PC-3 (cell line): ENCODE data around the gene CREG2. TPM values are rescaled to one million over a fixed set of nuclear protein-coding genes. Genes with fewer than 3 reads are reported as not detected.

ENCODE experiments used
- ATAC-seq: fragments of 200-7000 bp; cut with Tn5 transposase; 2 replicates; pipeline ENCODE4 v1.9.1; 2020; ENCODE audit warnings: mild to moderate bottlenecking, moderate library complexity
- BruUV-seq: library from RNA; stranded (reverse); fragments of 400-500 nt; replicated peaks from 2 replicates; lab custom pipeline; 2021; lab: Mats Ljungman, UMichigan
- CTCF ChIA-PET: fragments of 300-600 bp; sonication (Branson Sonifier 250); formaldehyde crosslinking; loops from one replicate; lab custom pipeline; 2022; ENCODE audit warnings: antibody characterized with exemption; lab: Charles Lee
- POLR2A ChIA-PET: fragments of 300-600 bp; sonication (Branson Sonifier 250); formaldehyde crosslinking; loops from one replicate; lab custom pipeline; 2022; ENCODE audit warnings: antibody characterized with exemption; ENCODE audit not compliant: unreplicated experiment; lab: Charles Lee
- DNase-seq: peaks from one replicate; pipeline ENCODE4 v3.0.0-alpha.2; 2015
- H2AFZ ChIP-seq: fragments of 300-600 bp; sonication (generic); 2 replicates; pipeline ENCODE4 v1.6.0; 2016; ENCODE audit warnings: antibody characterized with exemption, low read length
- H3F3A ChIP-seq: fragments of 300-600 bp; sonication (generic); one replicate; pipeline ENCODE4 v1.6.0; 2017; ENCODE audit warnings: antibody characterized with exemption, low read length, control low read depth, mild to moderate bottlenecking; ENCODE audit not compliant: unreplicated experiment
- H3K27ac ChIP-seq: fragments of 300-600 bp; sonication (generic); 2 replicates; pipeline ENCODE4 v1.5.1; 2016; ENCODE audit warnings: mild to moderate bottlenecking, low read length
- H3K27me3 ChIP-seq: fragments of 300-600 bp; sonication (generic); 2 replicates; pipeline ENCODE4 v1.6.1; 2016; ENCODE audit warnings: low read length, mixed read lengths
- H3K36me3 ChIP-seq: fragments of 300-600 bp; sonication (generic); 2 replicates; pipeline ENCODE4 v1.6.1; 2016; ENCODE audit warnings: low read depth, mixed run types, low read length, mixed read lengths
- H3K4me1 ChIP-seq: fragments of 300-600 bp; sonication (generic); 2 replicates; pipeline ENCODE4 v1.5.1; 2016; ENCODE audit warnings: low read length; ENCODE audit not compliant: insufficient read depth
- H3K4me2 ChIP-seq: fragments of 300-600 bp; sonication (generic); 2 replicates; pipeline ENCODE4 v1.6.0; 2016; ENCODE audit warnings: low read length
- H3K4me3 ChIP-seq: fragments of 300-600 bp; sonication (generic); 2 replicates; pipeline ENCODE4 v1.5.1; 2016; ENCODE audit warnings: mild to moderate bottlenecking, low read length, mixed read lengths
- H3K79me2 ChIP-seq: fragments of 300-600 bp; sonication (generic); 2 replicates; pipeline ENCODE4 v1.6.1; 2017; ENCODE audit warnings: low read length, mixed read lengths
- H3K9ac ChIP-seq: fragments of 300-600 bp; sonication (generic); 2 replicates; pipeline ENCODE4 v1.6.0; 2016; ENCODE audit warnings: mild to moderate bottlenecking, low read length
- H3K9me2 ChIP-seq: fragments of 300-600 bp; sonication (generic); replicated peaks from 2 replicates; pipeline ENCODE4 v1.6.1; 2016; ENCODE audit warnings: mixed run types, low read length, mixed read lengths
- H3K9me3 ChIP-seq: fragments of 300-600 bp; sonication (generic); 2 replicates; pipeline ENCODE4 v1.6.1; 2016; ENCODE audit warnings: low read length, mixed read lengths
- H4K20me1 ChIP-seq: fragments of 300-600 bp; sonication (generic); 2 replicates; pipeline ENCODE4 v1.6.1; 2016; ENCODE audit warnings: low read length, mixed read lengths
- EZH2 ChIP-seq: fragments of 300-600 bp; sonication (generic); IDR thresholded peaks from one replicate; pipeline ENCODE4 v1.6.1; 2017; ENCODE audit warnings: antibody characterized with exemption, mild to moderate bottlenecking, low read length; ENCODE audit not compliant: unreplicated experiment
- EZH2phosphoT487 ChIP-seq: fragments of 300-600 bp; sonication (generic); IDR thresholded peaks from 2 replicates; pipeline ENCODE4 v1.6.1; 2018; ENCODE audit warnings: mild to moderate bottlenecking, antibody characterized with exemption, low read length, borderline replicate concordance
- intact Hi-C: fragments of 100-400 bp; cut with micrococcal nuclease; formaldehyde crosslinking; loops from 2 replicates; pipeline ENCODE4 v1.9.0; 2023
- total RNA-seq: library from RNA; depleted of rRNA; stranded (reverse); fragments of >200 nt; gene quantifications from 2 replicates; pipeline ENCODE4 v1.2.3, GENCODE V29; 2014
- TF ChIP-seq, protein P1 (sequence below): fragments of 300-600 bp; sonication (generic); conservative IDR thresholded peaks from 2 replicates; pipeline ENCODE4 v1.5.1; 2017; ENCODE audit warnings: antibody characterized with exemption, low read depth, mild to moderate bottlenecking, low read length

The CREG2 gene
- total RNA-seq, 1 experiment from 2014 or later, result 40.0 TPM

DNA sequence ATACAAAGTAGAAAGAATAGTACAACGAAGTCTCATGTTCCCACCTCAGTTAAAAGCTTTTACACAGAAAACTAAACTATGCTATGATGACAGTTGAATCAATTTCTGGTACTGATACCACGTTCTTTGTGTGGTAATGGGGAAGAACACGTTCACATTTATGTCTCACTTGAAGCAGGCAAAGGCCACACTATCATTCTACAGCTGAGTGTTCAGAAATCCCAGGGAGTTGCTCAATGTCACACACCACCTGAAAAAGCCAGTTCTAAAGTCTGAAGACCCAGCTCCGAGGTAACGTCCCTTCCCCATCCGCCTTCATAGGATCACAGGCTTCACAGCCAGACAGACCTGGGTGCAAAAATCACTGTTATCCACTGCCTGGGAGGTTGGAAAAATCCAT lies 87.7 kb downstream of the CREG2 start:
- Histone ChIP-seq H3K4me3 (no peak overlapping the region), H3K9me3 (no peaks in the 10 kb centered on the region), H3K36me3 (peaks cover 14% of the 10 kb centered on the region; the same call in 1 of the 2 replicates), H2AFZ (no peak overlapping the region), H3K4me1 (peaks cover 24% of the 10 kb centered on the region), H3F3A (no peaks in the 10 kb centered on the region), H3K9me2 (no peaks in the 10 kb centered on the region), H3K27me3 (no peaks in the 10 kb centered on the region), H3K4me2 (no peak overlapping the region), H3K9ac (no peak overlapping the region), H3K79me2 (peaks cover 98% of the 10 kb centered on the region), H4K20me1 (peaks cover 59% of the 10 kb centered on the region), H3K27ac (no peak overlapping the region)
- BruUV-seq, result no TSS peak
- ChIA-PET POLR2A (no interaction called here), CTCF (no interaction called here)
- no peak for ATAC-seq
- TF ChIP-seq EZH2, result no peak
- TF ChIP-seq EZH2phosphoT487, result no peak
- TF ChIP-seq, protein P1, sequence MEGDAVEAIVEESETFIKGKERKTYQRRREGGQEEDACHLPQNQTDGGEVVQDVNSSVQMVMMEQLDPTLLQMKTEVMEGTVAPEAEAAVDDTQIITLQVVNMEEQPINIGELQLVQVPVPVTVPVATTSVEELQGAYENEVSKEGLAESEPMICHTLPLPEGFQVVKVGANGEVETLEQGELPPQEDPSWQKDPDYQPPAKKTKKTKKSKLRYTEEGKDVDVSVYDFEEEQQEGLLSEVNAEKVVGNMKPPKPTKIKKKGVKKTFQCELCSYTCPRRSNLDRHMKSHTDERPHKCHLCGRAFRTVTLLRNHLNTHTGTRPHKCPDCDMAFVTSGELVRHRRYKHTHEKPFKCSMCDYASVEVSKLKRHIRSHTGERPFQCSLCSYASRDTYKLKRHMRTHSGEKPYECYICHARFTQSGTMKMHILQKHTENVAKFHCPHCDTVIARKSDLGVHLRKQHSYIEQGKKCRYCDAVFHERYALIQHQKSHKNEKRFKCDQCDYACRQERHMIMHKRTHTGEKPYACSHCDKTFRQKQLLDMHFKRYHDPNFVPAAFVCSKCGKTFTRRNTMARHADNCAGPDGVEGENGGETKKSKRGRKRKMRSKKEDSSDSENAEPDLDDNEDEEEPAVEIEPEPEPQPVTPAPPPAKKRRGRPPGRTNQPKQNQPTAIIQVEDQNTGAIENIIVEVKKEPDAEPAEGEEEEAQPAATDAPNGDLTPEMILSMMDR, result no peak
- intact Hi-C loops, result no loop called here
- no peak for DNase-seq

DNA sequence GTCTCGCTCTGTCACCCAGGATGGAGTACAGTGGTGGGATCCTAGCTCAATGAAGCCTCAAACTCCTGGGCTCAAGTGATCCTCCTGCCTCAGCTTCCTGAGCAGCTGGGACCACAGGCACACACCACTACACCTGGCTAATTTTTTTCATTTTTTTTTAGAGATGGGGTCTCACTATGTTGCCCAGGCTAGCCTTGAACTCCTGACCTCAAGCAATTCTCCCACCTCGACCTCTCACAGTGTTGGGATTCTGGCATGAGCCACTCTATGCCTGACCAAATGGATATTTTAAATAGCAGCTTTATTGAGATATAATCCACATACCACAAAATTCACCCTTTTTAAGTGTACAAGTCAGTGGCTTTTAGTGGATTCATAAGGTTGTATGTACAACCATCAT lies 89.9 kb downstream of the CREG2 start:
- Histone ChIP-seq H3K4me2 (no peak overlapping the region), H3K4me3 (no peak overlapping the region), H3K36me3 (peaks cover 25% of the 10 kb centered on the region; the same call in 1 of the 2 replicates), H3K9me2 (no peaks in the 10 kb centered on the region), H3K79me2 (peaks cover 92% of the 10 kb centered on the region), H3K27me3 (no peaks in the 10 kb centered on the region), H3F3A (no peaks in the 10 kb centered on the region), H3K9me3 (no peaks in the 10 kb centered on the region), H2AFZ (no peak overlapping the region), H4K20me1 (peaks cover 51% of the 10 kb centered on the region), H3K9ac (no peak overlapping the region), H3K4me1 (peaks cover 9% of the 10 kb centered on the region), H3K27ac (no peak overlapping the region)
- ChIA-PET CTCF (no interaction called here), POLR2A (no interaction called here)
- no TSS peak for BruUV-seq
- intact Hi-C loops, result no loop called here
- no peak for DNase-seq
- no peak for ATAC-seq
- no peak for TF ChIP-seq EZH2
- no peak for TF ChIP-seq EZH2phosphoT487
- TF ChIP-seq, protein P1, result no peak

DNA sequence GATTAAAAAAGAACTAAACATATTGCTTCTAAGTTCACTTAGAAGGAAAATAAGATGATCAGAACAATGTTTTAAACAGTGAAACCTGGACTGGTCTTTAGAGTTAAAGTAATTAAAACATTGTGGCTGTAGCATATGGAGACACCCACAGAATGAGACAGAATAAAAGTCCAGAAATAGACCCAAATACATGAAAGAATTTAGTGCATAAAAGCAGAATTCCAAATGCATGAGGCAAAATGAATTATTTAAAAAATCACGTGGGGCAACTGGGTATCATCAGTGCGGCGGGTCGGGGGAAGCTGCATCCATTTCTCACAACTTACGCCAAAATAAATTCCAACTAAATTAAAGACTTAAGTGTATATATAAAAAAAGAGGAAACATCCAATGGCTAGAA lies 90.9 kb downstream of the CREG2 start:
- Histone ChIP-seq H3K27ac (no peak overlapping the region), H3K9me3 (no peaks in the 10 kb centered on the region), H3F3A (no peaks in the 10 kb centered on the region), H3K4me1 (no peaks in the 10 kb centered on the region; the same call in 1 of the 2 replicates), H3K4me3 (no peak overlapping the region), H4K20me1 (peaks cover 41% of the 10 kb centered on the region), H2AFZ (no peak overlapping the region), H3K79me2 (peaks cover 87% of the 10 kb centered on the region), H3K36me3 (peaks cover 28% of the 10 kb centered on the region), H3K9ac (no peak overlapping the region), H3K27me3 (no peaks in the 10 kb centered on the region), H3K4me2 (no peak overlapping the region), H3K9me2 (no peaks in the 10 kb centered on the region)
- CTCF ChIA-PET, result no interaction called here
- POLR2A ChIA-PET, result interaction anchor here (0.7 kb wide), 1 partner anchor 87 kb away, joined by 4 read pairs; no protein-coding TSS in a partner anchor
- ATAC-seq (no peak), DNase-seq (no peak)
- intact Hi-C loops, result no loop called here
- TF ChIP-seq EZH2phosphoT487 (no peak), EZH2 (no peak)
- TF ChIP-seq, protein P1, result no peak
- BruUV-seq, result no TSS peak
